HG03378 (cell line): Measurements from ENCODE around the gene LY6G6F.

Experiments used
- ATAC-seq: cut with Tn5 transposase; IDR thresholded peaks from one replicate; pipeline ENCODE4 v1.9.1; 2021; ENCODE audit warnings: mild to moderate bottlenecking, moderate library complexity; ENCODE audit not compliant: unreplicated experiment

The LY6G6F gene

GRCh38 chr6:31737315-31737990 lies 30.8 kb downstream of the LY6G6F start:
- ATAC-seq: no peak

DNA sequence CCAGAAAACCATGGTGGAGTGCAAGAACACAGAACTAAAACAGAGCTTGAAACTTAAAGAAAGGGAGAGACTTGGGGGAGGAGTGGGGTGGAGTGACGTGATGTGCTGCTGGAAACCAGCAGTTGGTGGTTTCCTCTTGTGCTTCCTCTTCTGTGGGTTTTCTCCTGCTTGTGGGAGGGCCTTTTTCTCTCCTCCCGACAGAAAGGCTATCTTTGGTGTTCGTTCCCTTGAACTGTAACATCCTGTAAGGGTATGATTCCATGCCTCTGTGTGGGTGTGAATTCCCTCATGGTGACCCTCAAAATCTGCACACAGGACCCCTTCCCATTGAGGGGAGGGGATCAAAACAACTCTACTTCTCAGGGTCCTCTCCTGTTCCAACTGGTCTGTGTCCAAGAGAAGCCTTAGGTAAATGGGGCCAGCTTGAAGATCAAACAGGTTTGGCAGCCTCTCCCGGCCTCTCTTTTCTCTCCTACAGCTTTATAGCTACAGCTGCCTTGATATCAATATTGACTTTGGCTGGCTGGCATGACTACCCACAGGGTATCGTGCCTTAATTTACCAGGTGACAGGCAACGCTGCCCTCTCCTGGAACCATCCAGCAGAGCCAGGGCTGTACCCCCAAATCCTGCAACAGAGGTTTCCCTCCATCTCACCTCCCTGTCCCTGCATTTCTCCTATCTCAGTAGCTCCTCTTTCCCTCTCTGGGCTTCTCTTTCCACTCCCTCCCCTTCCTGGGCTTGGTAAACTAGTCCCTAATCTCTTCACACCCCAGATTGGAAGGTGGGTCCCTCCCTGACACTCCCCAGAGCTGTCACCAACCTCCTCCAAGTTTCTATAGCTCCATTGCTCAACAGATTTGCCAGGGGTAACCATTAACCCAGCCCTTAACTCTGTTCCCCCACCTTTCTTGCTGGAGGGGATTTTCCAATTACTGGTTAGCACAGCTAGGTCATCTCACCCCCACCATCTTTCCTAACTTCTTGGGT lies 31.6 kb downstream of the LY6G6F start:
- no peak for ATAC-seq

DNA sequence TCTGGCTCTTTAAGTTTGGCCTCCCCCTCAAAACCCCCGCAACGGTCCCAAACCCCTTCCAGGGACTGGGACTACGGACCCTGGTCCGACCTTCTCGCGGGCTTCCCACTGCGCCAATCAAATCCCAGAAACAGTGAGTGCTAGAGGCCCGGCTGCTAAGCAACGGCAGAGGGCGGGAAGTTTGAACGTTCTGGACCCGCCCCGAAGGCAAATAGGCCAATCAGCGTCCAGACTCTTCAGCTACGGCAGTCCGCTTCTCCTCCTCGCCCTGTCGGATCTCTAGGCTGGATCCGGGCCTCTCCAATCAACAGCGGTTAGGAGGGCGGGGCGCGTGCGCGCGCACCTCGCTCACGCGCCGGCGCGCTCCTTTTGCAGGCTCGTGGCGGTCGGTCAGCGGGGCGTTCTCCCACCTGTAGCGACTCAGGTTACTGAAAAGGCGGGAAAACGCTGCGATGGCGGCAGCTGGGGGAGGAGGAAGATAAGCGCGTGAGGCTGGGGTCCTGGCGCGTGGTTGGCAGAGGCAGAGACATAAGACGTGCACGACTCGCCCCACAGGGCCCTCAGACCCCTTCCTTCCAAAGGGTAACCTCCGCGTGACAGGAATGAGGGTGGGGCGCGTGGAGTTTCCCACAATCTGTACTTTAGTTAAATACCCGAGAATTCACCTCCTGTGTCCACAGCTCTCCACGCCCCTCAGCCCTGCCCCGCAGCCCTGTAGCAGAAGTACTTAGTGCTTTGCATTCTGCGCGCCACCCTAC lies 33.2 kb downstream of the LY6G6F start, which contains the start of gene MSH5:
Gene MSH5 (plus strand): TSS at position 367 of the 758 bp plus-strand sequence. CDS start 462 bp downstream, outside the sequence.
- peak; percentile 65 for ATAC-seq

- no peak for ATAC-seq
These were observed 33.9 kb downstream of the LY6G6F start for GRCh38 chr6:31740397-31741223.

GRCh38 chr6:31741815-31742214 lies 35.1 kb downstream of the LY6G6F start:
- ATAC-seq: no peak

DNA sequence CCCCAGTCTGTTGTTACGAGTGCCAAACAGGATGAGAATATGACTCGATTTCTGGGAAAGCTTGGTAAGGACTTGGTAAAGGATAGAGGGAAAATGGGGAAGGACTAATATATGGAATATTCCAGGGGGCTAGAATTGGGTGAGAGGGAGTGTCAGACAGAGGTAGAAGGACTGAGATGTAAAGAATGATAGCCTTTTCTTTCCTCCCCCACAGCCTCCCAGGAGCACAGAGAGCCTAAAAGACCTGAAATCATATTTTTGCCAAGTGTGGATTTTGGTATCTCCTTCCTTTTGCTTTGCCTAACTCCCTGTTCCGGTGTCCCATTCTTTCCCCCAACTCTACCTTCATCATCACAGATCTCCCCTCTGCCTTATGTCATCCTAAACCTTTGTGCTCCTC lies 36.2 kb downstream of the LY6G6F start:
- ATAC-seq: no peak

- ATAC-seq: no peak
These were observed 37.8 kb downstream of the LY6G6F start for GRCh38 chr6:31744422-31744821.

DNA sequence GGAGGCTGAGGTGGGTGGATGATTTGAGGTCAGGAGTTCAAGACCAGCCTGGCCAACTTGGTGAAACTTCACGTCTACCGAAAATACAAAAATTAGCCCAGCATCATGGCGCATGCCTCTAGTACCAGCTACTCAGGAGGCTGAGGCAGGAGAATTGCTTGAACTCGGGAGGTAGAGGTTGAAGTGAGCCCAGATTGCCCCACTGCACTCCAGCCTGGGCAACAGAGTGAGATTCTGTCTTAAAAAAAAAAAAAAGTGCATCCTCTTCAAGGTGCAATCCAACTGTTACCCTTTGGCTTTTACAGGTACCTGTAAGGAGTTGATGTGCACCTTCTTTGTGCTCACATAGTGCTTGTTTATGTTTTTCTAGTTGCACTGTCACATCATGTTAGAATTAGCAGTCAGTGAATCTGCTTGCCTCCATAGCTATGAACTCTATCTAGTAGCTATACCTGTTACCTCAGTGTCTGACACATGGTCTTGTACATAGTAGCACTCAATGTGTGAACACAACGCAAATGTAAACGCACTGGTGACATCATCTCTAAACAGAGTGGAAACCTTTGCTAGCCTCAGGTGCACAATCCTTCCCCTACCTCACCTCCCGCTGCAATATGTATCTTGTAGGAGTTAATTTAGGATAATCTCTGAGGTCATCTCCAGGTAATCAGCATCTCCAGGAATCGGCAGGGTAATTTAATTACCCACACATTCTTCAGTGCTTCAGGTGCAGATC lies 42.8 kb downstream of the LY6G6F start:
- ATAC-seq: no peak

DNA sequence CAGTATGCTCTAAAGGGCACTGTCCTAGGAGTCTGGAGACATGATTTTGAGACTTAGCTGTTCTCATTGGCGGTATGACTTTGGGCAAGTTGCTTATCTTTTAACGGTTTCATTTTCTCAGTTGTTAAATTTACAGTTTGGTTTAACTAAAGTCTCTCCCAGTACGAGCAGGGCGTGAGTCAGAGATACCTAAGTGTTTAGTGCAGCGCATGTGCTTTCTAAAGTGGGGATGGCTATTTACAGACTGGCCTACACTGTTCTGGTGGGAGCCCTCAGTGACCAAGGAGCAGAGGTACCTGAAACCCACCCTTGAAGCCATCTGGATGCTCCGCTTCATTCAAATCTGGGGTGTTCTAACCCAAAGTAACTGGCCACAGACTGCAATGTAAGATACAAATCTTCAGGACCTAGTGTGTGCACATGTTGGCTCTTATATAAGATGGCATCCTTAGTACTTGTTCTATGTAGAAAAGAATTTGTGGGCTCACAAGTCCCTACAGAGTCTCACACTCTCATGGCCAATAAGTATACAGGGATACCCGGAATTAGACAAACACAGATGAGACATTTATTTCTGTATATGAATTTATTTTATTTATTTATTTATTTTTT lies 43.9 kb downstream of the LY6G6F start:
- ATAC-seq: no peak

DNA sequence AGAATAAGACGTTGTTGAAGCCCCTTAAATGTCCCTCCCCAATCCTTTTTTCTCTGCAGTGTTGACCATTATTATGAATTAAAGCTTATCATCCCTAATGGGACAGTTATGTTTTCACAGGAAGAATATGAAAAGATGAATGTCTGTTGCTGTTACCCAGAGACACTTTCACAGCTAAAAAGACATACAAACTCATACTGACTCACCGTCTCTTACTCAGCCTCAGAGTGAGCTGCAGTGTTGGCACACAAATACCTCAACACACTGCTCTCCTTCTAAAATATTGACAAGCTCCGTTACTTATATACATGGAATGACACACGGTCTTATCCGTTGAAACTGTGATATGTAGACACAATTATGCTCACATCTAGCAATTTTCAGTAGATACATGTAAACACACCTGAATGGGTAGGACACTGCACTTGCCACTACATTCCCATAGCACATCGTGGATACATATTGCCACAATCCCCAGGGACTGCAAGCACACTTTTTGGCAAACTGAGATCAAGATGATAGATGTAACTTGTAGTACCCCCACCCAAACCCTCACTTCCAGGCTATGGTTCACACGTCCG lies 46.2 kb downstream of the LY6G6F start:
- no peak for ATAC-seq

DNA sequence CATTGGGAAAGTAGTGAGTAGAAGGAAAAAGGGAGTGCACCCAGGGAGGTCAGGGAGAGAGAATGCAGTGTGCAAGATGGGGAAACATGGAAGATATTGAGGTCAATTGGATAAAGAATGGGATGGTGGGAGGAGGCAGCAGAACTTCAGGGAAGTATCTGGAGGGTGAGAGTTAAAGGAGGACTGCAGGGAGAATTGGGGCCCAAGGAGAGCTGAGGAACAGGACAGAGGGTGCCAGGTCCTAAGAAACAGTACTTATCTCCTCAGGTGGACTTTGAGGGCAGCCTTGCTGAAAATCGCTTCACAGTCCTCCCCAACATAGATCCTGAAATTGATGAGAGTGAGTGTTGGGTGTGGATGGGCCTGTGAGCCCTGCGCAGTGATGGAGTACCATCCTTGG lies 51.6 kb downstream of the LY6G6F start:
- ATAC-seq: no peak
